GM10248 (cell line): ENCODE data around the gene PHF3.

ENCODE experiments used
- CTCF ChIA-PET: fragments of 300-600 bp; sonication (Branson Sonifier 250); formaldehyde crosslinking; extraction: SDS; loops from one replicate; lab custom pipeline; 2021; ENCODE audit warnings: antibody characterized with exemption; lab: Yijun Ruan, JAX
- POLR2A ChIA-PET: fragments of 350-650 bp; sonication (Branson Sonifier 250); formaldehyde crosslinking; extraction: SDS; loops from one replicate; lab custom pipeline; 2020; ENCODE audit warnings: antibody characterized with exemption; lab: Yijun Ruan, JAX
- DNase-seq: peaks from one replicate; pipeline ENCODE4 v3.0.0; 2012; ENCODE audit errors: extremely low spot score
- CTCF ChIP-seq: IDR thresholded peaks from 2 replicates; pipeline ENCODE4 v1.5.1; 2012; ENCODE audit warnings: mild to moderate bottlenecking, low read depth; ENCODE audit errors: extremely low read depth, missing control alignments, control extremely low read depth

Gene PHF3

GRCh38 chr6:63652980-63653379 is 17.4 kb downstream of the PHF3 start:
- no peak for TF ChIP-seq CTCF
- ChIA-PET CTCF (interaction anchor here (2.2 kb wide), 1 partner anchor 18 kb away, joined by 10 read pairs; the partner anchor contains the start of gene PHF3), POLR2A (no interaction called here)
- DNase-seq = no peak

DNA sequence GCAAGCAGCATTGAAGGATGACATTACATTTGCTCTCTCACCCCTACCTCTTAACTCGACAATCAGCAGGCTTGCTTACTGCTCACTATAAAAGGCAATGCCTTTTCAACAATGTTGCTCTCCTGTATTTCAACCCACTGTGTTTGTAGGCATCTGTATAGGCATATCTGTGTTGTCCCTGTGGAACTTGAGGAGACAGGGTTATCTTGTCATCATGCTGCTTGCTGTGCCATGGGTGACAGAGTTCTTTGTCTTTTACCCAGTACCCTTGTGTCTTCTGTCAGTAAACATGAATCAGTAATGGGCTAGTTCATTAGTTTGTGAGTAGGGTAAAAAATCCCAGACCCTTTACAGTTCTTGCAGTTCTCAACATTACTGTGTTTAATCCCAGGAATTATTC is 25.2 kb downstream of the PHF3 start:
- POLR2A ChIA-PET = no interaction called here
- CTCF ChIA-PET = interaction anchor here (1.2 to 1.8 kb wide), 2 partner anchors 12 to 26 kb away, joined by 3 to 4 read pairs; partner anchors contain the start of gene PHF3
- no peak for DNase-seq
- no peak for TF ChIP-seq CTCF

- POLR2A ChIA-PET = no interaction called here
- CTCF ChIA-PET = interaction anchor here (1.4 kb wide), 1 partner anchor 12 kb away, joined by 3 read pairs; no protein-coding TSS in a partner anchor
- DNase-seq = no peak
- no peak for TF ChIP-seq CTCF
These were observed 26.2 kb downstream of the PHF3 start for GRCh38 chr6:63661769-63662168.

GRCh38 chr6:63663147-63663955 is 27.7 kb downstream of the PHF3 start:
- POLR2A ChIA-PET = no interaction called here
- TF ChIP-seq CTCF = no peak
- DNase-seq = no peak
- CTCF ChIA-PET = interaction anchor here (0.7 to 1.9 kb wide), 9 partner anchors 8 to 101 kb away, joined by 3 to 7 read pairs (median 3); no protein-coding TSS in a partner anchor

DNA sequence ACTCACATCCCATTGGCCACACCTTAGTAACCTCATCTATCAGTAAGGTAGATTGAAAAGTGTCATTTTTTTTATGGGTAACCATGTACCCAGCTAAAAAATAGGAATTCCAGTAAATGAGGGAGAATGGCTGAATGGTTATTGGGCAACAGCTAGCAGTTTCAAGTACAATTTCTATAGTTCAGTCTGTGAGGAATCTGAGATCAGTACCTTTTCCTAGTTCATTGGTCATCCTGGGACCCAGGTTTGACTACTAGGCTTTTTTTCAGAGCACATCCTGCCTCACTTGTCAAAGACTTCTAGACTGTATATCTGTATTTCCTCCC is 28.3 kb downstream of the PHF3 start:
- DNase-seq = no peak
- no peak for TF ChIP-seq CTCF
- ChIA-PET POLR2A (no interaction called here), CTCF (interaction anchor here (0.7 to 1.9 kb wide), 8 partner anchors 8 to 100 kb away, joined by 3 to 7 read pairs (median 3); no protein-coding TSS in a partner anchor)

DNA sequence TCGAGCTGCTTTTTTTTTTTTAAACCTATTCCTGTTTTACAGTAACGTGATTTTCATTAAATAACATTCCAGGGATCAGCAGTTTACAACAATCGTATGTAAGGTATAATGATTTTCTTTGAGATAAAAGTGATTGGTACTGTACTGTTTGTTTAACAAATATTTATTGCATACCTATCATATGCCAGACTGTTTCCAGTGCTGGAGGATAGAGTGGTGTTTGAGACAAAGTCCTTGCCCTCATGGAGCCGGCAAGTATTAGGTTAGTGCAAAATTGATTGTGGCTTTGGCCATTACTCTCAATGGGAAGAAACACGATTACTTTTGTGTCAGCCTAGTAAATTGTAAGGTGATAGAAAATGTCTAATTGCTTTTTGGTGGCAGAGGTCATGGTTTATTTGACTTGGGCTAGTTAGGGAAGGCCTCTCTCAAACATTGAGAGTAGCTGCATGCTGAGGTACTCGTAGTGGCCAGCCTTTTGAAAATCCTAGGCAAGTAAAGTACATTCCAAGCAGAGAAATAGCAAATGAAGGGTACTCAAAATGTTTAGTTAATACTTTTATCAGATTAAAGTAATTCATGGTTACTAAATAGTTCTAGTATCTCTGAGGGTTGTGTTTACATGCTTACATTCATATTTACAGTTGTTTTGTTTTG is 35.6 kb downstream of the PHF3 start:
- no peak for DNase-seq
- ChIA-PET POLR2A (no interaction called here), CTCF (interaction anchor here (1.0 to 1.9 kb wide), 5 partner anchors 8 to 73 kb away, joined by 3 to 8 read pairs (median 4); no protein-coding TSS in a partner anchor)
- TF ChIP-seq CTCF = no peak
